Activated CD4-positive, alpha-beta T cell treated with anti-CD3 and anti-CD28 coated beads for 1 hour (primary cell): Measurements from ENCODE around the gene UBE2U.
"Not testable (repeated sequence)": the region's sequence is repeated elsewhere in the genome, so short reads cannot be mapped to it uniquely, and the experiment has no call there.

ENCODE experiments used
- DNase-seq: peaks from one replicate; pipeline ENCODE4 v3.0.0-alpha.2; 2020

UBE2U gene

GRCh38 chr1:64242895-64243756 lies 39.7 kb downstream of the UBE2U start:
- DNase-seq, result no peak

- no peak for DNase-seq
Observed at GRCh38 chr1:64243757-64244080, 40.3 kb downstream of the UBE2U start.

- no peak for DNase-seq
Observed at GRCh38 chr1:64245495-64245894, 42.1 kb downstream of the UBE2U start.

- no peak for DNase-seq
Observed at GRCh38 chr1:64246294-64246917, 43.0 kb downstream of the UBE2U start.

- DNase-seq, result no peak
Observed at GRCh38 chr1:64248065-64248464, 44.6 kb downstream of the UBE2U start.

GRCh38 chr1:64250472-64250871 lies 47.0 kb downstream of the UBE2U start:
- DNase-seq, result not testable (repeated sequence)

GRCh38 chr1:64251971-64252370 lies 48.5 kb downstream of the UBE2U start:
- no peak for DNase-seq

- not testable (repeated sequence) for DNase-seq
Observed at GRCh38 chr1:64257233-64257632, 53.8 kb downstream of the UBE2U start.

GRCh38 chr1:64258444-64258843 lies 55.0 kb downstream of the UBE2U start:
- not testable (repeated sequence) for DNase-seq

- DNase-seq, result no peak
Observed at GRCh38 chr1:64263335-64263734, 59.9 kb downstream of the UBE2U start.

- no peak for DNase-seq
Observed at GRCh38 chr1:64263856-64264255, 60.4 kb downstream of the UBE2U start.

- DNase-seq, result no peak
Observed at GRCh38 chr1:64265141-64265540, 61.7 kb downstream of the UBE2U start.

- DNase-seq, result no peak
Observed at GRCh38 chr1:64266991-64267390, 63.6 kb downstream of the UBE2U start.

- DNase-seq, result peak; percentile 34
Observed at GRCh38 chr1:64268653-64269557, 65.5 kb downstream of the UBE2U start.

- DNase-seq, result no peak
Observed at GRCh38 chr1:64269558-64269884, 66.1 kb downstream of the UBE2U start.

- no peak for DNase-seq
Observed at GRCh38 chr1:64280001-64280400, 76.6 kb downstream of the UBE2U start.

GRCh38 chr1:64282351-64282750 lies 78.9 kb downstream of the UBE2U start:
- no peak for DNase-seq

- DNase-seq, result no peak
Observed at GRCh38 chr1:64287071-64287470, 83.6 kb downstream of the UBE2U start.

- DNase-seq, result no peak
Observed at GRCh38 chr1:64290420-64290819, 87.0 kb downstream of the UBE2U start.

GRCh38 chr1:64291931-64292330 lies 88.5 kb downstream of the UBE2U start:
- DNase-seq, result no peak

GRCh38 chr1:64292399-64292798 lies 89.0 kb downstream of the UBE2U start:
- DNase-seq, result no peak

- no peak for DNase-seq
Observed at GRCh38 chr1:64293820-64294219, 90.4 kb downstream of the UBE2U start.

- no peak for DNase-seq
Observed at GRCh38 chr1:64295136-64295535, 91.7 kb downstream of the UBE2U start.

- no peak for DNase-seq
Observed at GRCh38 chr1:64295561-64295960, 92.1 kb downstream of the UBE2U start.
